Tongue (tissue), 2 donors: ENCODE measurements around the gene NKX2-1. TPM values are rescaled to one million over a fixed set of nuclear protein-coding genes. Genes with fewer than 3 reads are reported as not detected.
"Not testable (repeated sequence)": the region's sequence is repeated elsewhere in the genome, so short reads cannot be mapped to it uniquely, and the experiment has no call there.

Source experiments
- DNase-seq: peaks from one replicate; pipeline ENCODE4 v3.0.0-alpha.2; 2015
- total RNA-seq: library from RNA; depleted of rRNA; stranded (reverse); fragments of >200 nt; gene quantifications from one replicate; pipeline ENCODE4 v1.2.3, GENCODE V29; 2014

NKX2-1 gene
- total RNA-seq, 1 donor from 2014 or later, result not detected

- DNase-seq, result no peak
Observed at GRCh38 chr14:36505181-36505815, 14.7 kb downstream of the NKX2-1 start.

- no peak for DNase-seq
Observed at GRCh38 chr14:36504771-36505175, 15.3 kb downstream of the NKX2-1 start.

- DNase-seq, result no peak
Observed at GRCh38 chr14:36503771-36504741, 16.0 kb downstream of the NKX2-1 start.

- DNase-seq, result no peak
Observed at GRCh38 chr14:36502558-36503508, 17.2 kb downstream of the NKX2-1 start.

- DNase-seq, result no peak
Observed at GRCh38 chr14:36498938-36499337, 21.1 kb downstream of the NKX2-1 start.

- no peak for DNase-seq
Observed at GRCh38 chr14:36496346-36496745, 23.7 kb downstream of the NKX2-1 start.

GRCh38 chr14:36495666-36496065 is 24.4 kb downstream of the NKX2-1 start:
- DNase-seq, result no peak

GRCh38 chr14:36493761-36494160 is 26.3 kb downstream of the NKX2-1 start:
- no peak for DNase-seq

GRCh38 chr14:36485773-36486172 is 34.3 kb downstream of the NKX2-1 start:
- DNase-seq, result no peak

- DNase-seq, result no peak
Observed at GRCh38 chr14:36479344-36479743, 40.7 kb downstream of the NKX2-1 start.

- DNase-seq, result no peak
Observed at GRCh38 chr14:36478782-36479181, 41.2 kb downstream of the NKX2-1 start.

- no peak for DNase-seq
Observed at GRCh38 chr14:36477266-36477665, 42.8 kb downstream of the NKX2-1 start.

GRCh38 chr14:36476061-36476460 is 44.0 kb downstream of the NKX2-1 start:
- DNase-seq, result not testable (repeated sequence)

GRCh38 chr14:36474593-36474992 is 45.4 kb downstream of the NKX2-1 start:
- DNase-seq, result no peak

- DNase-seq, result no peak
Observed at GRCh38 chr14:36471431-36471830, 48.6 kb downstream of the NKX2-1 start.

- DNase-seq, result no peak
Observed at GRCh38 chr14:36467332-36467731, 52.7 kb downstream of the NKX2-1 start.

Other genes with a start within 250 kb of the NKX2-1 start
- gene MBIP, start 199.6 kb downstream of the NKX2-1 start, total RNA-seq, result 22.9 TPM
- not detected for gene NKX2-8, start 62.4 kb upstream of the NKX2-1 start, total RNA-seq
- 31.5 TPM for gene PAX9, start 141.6 kb upstream of the NKX2-1 start, total RNA-seq